Stimulated activated CD4-positive, alpha-beta T cell treated with anti-CD3 and anti-CD28 coated beads, Interleukin-1b, Interleukin-23, amount 100 ng/mL, for 24 hours (primary cell): Measurements from ENCODE around the gene CAD.

Experiments
- DNase-seq, 4 experiments: peaks; one replicate each; pipeline ENCODE4 v3.0.0-alpha.2; 2020; ENCODE audit warnings: low read depth in 4 of 4, low spot score in 1 of 4

CAD gene

GRCh38 chr2:27223416-27223815 lies 6.2 kb downstream of the CAD start:
- no peak for DNase-seq

DNA sequence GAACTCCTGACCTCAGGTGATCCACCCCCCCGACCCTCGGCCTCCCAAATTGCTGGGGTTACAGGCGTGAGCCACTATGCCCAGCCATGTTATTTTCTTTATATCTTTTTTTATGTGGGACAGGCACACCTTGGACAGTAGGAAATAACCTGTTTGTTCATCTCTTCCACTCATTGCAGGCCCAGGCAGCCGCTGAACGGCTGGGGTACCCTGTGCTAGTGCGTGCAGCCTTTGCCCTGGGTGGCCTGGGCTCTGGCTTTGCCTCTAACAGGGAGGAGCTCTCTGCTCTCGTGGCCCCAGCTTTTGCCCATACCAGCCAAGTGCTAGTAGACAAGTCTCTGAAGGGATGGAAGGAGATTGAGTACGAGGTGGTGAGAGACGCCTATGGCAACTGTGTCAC lies 8.4 kb downstream of the CAD start:
- no peak for DNase-seq

- no peak for DNase-seq
Observed at GRCh38 chr2:27227501-27227900, 10.3 kb downstream of the CAD start.

- DNase-seq, result no peak
Observed at GRCh38 chr2:27231921-27232320, 14.8 kb downstream of the CAD start.

DNA sequence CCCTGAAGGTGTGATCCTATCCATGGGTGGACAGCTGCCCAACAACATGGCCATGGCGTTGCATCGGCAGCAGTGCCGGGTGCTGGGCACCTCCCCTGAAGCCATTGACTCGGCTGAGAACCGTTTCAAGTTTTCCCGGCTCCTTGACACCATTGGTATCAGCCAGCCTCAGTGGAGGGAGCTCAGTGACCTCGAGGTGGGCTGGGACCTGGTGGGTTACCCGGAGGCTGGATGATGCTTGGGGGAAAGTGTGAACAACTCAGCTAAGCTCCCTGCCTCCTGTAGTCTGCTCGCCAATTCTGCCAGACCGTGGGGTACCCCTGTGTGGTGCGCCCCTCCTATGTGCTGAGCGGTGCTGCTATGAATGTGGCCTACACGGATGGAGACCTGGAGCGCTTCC lies 16.2 kb downstream of the CAD start:
- no peak for DNase-seq

DNA sequence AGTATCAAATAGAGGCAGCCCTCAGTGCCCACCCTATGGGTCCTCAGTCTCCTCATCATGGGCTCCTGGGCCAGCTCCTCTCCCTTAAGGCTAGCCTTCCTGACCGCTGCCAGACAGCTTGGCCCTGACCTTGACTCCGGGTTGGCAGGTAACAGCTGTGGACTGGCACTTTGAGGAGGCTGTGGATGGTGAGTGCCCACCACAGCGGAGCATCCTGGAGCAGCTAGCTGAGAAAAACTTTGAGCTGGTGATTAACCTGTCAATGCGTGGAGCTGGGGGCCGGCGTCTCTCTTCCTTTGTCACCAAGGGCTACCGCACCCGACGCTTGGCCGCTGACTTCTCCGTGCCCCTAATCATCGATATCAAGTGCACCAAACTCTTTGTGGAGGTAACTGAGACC lies 19.0 kb downstream of the CAD start:
- DNase-seq, result no peak

- DNase-seq, result no peak
Observed at GRCh38 chr2:27236626-27237025, 19.5 kb downstream of the CAD start.

DNA sequence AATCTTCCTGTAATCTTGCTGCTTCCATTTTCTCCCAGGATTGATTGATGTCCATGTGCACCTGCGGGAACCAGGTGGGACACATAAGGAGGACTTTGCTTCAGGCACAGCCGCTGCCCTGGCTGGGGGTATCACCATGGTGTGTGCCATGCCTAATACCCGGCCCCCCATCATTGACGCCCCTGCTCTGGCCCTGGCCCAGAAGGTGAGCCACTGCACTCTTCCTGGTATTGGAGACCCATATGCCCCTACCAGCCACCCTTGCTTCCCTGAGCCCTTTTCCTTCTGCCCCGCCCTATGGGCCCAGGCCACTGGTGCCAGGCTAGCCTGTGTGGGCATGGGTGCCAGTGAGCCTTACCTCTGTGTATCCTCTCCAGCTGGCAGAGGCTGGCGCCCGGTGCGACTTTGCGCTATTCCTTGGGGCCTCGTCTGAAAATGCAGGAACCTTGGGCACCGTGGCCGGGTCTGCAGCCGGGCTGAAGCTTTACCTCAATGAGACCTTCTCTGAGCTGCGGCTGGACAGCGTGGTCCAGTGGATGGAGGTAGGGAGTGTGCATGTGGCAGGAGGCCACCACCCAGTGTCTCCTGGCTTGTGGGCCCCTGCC lies 20.3 kb downstream of the CAD start:
- no peak for DNase-seq

DNA sequence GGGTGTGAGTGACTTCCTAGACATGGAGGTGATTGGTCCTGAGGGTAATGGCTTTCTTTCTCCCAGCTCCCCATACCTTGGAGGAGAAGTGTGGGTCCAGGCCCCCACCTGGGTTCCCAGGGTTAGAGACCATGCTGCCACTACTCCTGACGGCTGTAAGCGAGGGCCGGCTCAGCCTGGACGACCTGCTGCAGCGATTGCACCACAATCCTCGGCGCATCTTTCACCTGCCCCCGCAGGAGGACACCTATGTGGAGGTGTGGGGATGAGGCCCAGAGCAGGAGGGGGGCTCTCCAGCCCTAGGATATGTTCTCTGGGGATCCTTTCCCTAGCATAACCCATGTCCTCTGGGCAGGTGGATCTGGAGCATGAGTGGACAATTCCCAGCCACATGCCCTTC lies 21.8 kb downstream of the CAD start:
- DNase-seq, result no peak

DNA sequence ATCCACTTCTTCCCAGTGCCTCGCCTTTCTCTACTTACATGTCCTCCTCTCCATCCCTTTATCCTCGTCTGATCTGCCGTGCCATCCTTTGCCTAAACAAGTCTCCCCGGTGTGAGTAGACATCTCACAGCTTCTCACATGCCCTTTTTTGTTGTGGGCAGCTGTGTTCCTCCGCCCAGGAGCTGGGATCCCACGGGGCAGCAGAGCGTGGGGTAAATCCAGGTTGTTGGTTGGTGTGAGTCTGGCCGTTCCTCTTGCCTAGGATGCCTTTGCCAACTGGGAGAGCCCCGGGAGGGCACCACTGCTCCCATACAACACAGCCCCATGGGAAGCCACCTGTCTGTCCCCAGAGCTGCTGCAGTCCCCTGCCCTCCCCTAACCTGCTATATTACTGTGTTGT lies 23.2 kb downstream of the CAD start:
- DNase-seq, result no peak

GRCh38 chr2:27241761-27242613 lies 24.8 kb downstream of the CAD start:
- no peak for DNase-seq

GRCh38 chr2:27242614-27242951 lies 25.4 kb downstream of the CAD start:
- no peak for DNase-seq

DNA sequence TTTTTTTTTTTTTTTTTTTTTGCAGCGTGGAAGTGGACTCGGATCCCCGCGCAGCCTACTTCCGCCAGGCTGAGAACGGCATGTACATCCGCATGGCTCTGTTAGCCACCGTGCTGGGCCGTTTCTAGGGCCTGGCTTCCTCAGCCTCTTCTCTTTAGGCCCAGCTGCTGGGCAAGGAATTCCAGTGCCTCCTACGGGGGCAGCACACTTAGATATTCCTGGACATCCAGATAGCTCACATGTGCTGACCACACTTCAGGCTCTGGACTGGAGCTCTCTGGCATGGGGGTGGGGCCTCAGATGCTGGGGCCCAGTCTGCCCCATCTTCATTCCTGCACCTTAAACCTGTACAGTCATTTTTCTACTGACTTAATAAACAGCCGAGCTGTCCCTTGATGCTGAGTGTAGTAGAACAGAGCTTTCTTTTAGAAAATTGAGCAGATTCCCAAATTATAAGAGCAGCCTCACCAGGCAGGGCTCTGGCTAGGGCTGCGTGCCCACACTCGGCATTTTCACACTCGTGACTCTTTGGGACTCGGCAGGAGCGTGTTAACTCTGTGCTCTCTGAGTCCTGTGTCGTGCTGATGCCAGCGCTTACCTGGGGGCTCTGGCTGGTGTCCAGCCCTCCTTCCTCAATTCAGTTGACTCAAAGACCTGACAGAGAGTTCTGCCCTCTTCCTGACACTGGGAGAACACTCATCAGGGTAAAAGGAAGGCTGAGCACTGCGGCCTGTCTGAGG lies 26.4 kb downstream of the CAD start:
- DNase-seq, result no peak

DNA sequence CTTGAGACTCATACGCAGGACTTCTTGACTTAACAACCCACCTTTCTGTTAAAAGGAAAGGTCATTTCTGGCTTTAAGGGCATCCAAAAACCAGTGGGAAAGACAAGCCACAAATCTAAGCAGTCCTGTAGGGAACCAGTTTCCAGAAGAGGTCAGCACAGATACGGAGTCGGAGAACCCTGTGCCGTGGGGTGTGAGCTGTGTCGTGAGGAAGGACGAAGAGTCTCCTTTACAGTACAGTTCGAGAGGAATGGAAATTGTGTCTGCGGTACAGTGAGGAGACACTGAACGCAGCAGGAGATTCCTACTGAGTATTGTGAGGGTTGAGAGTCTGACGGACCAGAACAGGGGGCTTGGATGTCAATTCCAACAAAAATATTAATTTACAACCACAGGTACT lies 27.9 kb downstream of the CAD start:
- no peak for DNase-seq

- DNase-seq, result no peak
Observed at GRCh38 chr2:27245626-27246025, 28.5 kb downstream of the CAD start.

DNA sequence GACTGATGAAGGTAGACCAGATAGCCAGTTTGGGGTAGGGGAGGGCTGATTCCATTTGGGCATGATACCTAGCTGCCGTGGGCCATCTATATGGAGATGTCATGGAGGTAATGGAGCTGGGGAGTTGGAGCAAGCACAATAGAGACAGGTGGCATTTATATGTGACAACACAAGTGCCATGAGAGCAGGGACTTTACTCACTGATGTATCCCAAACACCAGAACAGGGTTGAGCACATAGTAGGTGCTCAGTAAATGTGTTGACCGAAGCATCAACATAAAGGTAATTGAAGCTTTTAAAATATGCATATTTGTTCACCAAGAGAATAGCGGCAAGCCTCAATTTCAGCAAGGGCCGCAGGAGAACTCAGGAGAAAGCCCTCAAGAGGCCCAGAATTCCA lies 30.7 kb downstream of the CAD start:
- DNase-seq, result no peak

DNA sequence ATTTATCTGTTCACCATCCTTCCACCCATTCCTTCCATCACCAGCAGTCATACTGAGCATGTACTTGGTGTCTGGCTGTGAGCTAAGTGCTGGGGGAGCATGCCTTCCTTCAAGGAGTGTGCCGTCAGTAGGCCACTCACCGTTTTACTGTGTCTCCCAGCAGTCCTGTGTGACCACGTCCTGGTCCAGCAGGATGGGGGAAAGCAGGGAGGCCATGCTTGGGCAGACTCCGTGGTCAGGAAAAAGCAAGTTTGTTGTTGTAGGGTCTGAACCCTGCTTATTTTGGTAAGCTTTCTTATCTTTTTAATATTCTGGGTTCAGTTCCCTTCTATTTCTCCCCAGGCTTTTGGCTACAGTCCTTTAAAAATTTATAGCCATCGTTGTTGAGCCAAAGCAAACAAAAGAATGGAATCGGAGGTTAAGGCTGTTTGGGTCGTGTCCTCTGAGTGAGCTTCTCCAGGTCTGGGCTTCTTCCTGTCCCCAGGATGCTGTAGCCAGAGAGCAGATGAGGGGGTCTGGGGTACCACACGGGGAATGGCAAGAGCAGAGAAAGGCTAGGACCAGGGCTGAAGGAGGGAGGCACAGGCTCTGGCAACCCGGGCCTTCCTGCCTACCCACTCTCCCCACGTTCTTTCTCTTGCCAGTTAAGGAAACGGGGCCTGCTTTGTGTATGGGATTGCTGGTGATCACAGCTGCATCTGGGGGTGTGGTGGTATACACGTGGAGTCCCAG lies 32.2 kb downstream of the CAD start:
- DNase-seq, result no peak

GRCh38 chr2:27249891-27250651 lies 32.9 kb downstream of the CAD start:
- DNase-seq, result peak in 1 of 4 experiments; percentile 37

DNA sequence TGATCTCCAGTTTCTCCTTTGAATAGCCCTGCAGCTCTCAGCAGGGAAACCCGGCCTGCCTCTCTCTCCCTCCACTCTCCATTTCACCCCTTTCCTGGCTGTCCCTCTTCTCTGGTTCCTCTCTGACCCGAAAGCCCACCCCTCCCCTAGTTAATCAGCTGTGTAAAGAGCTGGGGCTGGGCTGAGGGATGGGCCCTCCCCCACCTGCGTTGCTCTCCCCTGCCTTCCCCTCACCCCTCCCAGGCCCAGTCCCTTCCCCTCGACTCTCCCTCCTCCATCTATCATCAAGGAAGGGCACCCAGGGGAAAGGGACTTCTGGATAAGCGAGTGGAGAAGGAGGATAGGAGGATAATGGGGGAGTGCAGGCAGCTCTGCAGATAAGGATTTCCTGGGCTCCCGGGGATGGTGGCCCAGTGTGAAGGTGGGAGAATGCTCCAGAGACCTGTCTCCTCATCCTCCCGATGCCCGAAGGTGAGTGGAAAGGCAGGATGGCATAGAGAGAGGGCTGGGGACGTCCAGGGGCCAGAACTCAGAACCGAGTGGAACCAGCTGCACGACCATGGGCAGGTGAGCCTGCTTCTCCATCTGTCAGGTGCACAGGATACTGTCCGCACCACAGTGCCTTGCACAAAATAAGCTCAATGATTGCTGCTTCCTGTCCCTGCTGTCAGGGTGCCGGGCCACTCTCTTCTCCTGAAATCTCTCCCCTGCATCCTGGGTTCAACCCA lies 33.6 kb downstream of the CAD start:
- no peak for DNase-seq

GRCh38 chr2:27251766-27252165 lies 34.6 kb downstream of the CAD start:
- no peak for DNase-seq
